GM19043 (cell line): Measurements from ENCODE around the gene PROKR2.

ENCODE experiments used
- ATAC-seq: cut with Tn5 transposase; IDR thresholded peaks from one replicate; pipeline ENCODE4 v1.9.1; 2021; ENCODE audit warnings: low read depth; ENCODE audit not compliant: unreplicated experiment

The PROKR2 gene

DNA sequence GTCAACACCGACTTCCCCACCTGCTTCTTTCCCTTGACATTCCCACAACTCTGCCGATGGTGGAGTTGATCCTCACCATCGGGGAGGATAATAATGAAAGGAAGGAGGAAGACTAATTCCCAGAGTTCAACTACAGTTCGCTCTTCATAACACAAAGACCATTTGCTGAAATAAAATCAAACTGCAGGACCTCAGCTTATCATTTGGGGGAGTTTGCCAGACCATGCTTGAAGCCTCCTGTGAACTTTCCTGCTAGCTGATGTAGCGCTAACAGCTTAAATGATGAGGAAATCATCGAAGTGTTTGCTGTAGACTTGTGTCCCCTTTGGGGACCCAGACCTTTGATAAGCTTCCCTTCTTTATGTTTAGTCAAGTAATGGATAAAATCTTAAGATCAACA is 26.2 kb downstream of the PROKR2 start:
- no peak for ATAC-seq

DNA sequence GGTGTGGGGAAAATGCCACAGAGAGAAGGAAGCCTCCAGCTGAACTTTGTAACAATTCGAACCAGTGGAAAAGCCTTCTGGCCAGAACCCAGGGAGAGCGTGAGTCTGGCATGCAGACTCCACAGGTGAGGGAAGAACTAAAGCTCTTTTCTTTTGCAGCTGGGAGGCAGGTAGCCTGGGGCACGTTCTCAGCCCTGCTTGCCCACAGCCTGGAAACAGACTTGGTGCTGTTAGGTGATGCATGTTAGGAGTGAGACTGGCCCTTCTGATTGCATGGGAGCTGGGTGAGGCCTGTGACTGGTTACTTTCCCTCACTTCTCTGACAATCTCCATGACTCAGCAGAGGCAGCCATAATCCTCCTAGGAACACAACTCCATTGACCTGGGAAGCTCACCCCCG is 34.2 kb downstream of the PROKR2 start:
- ATAC-seq, result no peak

DNA sequence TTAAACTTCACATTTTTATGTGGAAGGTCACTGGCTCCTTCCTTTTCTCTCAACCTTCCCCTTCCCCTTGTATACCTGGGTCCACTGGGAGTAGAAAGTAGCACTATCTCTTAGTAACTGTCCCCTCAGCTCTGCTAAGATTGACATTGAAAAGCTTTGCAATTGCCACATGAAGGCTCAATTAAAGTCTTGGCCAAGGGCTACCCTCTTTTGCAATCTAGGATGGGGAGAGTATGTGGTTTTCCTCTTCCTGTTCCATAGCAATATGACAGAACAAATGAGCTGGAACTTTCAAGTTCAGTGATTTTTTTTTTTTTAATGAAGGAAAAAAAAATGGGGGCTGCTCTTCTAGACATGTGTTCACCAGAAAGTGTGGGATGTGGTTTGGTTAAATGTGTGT is 37.1 kb downstream of the PROKR2 start:
- no peak for ATAC-seq

DNA sequence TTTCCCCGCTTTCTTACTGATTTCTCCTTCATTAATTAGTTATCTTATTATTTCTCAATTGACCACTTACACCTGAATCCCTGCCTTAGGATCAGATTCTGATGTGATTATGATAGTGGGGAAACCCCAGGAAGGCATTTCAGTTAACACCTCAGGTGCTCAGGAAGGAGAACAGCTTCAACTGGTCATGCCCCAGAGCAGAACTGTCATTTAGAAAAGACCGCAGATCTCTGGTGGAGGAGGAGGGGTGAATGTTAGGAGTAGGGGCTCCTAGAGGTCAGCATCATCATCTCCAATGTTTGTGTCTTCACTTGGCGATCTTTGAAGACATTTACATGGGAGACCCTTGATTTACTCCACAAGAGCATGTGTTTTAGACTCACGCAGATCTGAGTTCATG is 44.5 kb downstream of the PROKR2 start:
- ATAC-seq, result no peak

DNA sequence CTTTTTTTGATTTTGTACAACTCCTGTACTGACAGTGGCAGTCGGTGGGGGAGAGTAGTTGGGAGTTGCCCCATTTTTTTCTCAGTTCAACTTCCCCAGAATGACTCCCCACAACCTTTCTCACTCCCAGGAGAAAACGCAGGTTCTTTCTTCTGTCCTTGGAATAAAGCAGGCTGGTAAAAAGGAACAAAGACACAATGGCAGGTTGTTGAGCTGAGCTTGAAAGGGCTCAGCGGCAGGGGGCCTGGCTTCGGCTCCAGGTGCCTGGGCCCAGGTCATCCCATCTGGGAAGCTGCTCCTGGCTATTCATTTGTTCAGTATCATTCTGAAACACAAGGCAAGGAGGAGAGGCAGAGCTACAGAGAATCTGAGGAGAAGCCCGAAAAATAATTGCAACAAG is 46.2 kb downstream of the PROKR2 start:
- ATAC-seq, result no peak

DNA sequence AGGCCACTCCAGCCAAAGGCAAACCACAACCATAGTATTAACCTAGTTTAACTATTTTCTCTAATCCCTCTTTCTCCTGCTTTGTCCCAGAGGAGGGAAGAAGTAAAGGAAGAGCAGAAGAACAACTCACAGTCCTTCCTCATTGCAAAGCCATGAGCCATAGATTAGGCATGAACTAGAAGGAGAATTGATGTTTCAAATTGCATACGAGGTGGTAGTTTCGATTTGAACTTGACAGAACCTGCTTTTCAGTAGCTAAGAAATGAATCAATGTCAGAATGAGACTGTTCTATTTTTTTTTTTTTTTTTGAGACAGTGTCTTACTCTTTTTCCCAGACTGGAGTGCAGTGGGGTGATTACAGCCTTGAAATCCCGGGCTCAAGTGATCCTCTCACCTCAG is 48.3 kb downstream of the PROKR2 start:
- ATAC-seq, result no peak

DNA sequence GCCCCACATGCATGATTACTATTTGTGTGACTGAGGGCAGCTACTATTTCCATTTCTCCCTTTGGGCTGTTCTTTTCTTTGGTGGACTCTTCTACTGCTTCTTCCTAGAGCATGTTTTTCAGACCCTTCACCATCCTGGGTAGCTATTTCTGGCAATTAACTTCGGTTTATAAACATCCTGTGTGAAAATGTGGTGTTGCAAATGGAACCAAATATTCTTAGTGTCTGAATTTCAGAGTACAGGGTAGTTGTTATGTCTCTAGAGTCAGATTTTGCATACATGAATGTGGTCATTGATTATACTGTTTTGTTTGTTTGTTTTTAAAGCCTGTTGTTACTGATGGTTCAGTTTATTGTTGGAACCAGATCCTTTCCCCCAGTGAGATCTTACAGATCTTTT is 49.7 kb downstream of the PROKR2 start:
- no peak for ATAC-seq
